ENCODE measurements around the gene ANO2. TPM values are rescaled to one million over a fixed set of nuclear protein-coding genes. Genes with fewer than 3 reads are reported as not detected.
A peak's percentile ranks its signal among the peaks of the same experiment; 100 is the strongest.

ANO2 gene
- total RNA-seq (2014; rRNA removed; shearing (Covaris generic)) = 3.3 and 4.6 TPM in 2 replicates
- 1.9 and 2.3 TPM in 2 replicates for polyA plus RNA-seq (2016; fragmentation: Nextera tagmentation; extraction: Ambion mirVana)
- long read RNA-seq = 0 reads

DNA sequence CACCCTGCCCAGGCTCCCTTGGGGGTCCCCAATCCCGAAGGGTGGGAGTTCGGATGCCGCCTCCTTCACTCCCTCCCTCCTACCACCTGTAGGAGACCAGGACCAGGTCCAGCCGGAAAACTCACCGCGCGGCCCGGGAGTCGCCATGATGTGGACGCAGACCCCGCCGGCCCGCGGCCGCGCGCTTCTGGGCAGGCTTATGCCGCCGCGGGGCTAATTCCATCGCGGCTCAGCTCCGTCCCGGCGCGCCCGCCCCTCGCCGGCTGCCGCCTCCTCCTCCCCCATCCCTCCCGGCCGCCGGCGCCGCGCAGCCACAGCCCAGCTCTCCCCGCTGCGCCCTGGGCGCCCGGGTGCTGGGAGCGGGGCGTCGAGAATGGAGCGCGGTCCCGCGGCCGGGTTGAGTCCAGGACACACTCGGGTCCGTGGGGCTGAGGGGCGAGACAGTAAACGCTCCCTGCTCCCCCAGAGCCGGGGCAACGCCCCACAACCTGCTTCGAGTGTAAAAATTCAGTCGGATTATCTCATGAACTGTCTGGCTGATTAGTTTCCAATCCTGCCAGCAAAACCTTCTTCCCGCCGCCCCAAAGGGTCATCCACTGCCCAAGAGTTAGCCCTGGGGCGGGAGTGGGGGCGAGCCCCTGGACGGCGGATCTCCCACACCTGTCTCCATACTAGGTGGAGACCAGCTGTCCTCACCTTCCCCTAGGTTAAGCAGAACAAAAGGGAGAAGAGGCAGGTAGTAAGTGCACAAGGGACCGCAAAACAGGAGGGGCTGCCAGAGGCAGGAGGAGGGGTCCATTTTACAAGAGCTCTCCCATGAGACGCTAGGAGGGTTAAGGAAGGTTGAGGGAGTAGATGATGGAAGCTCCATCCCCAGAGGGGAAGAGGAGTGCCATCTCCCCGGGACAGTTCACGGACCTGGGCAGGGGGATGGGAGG, at the start of gene ANO2:
TSS of gene ANO2 (minus strand) at position 189 of the 938 bp plus-strand sequence. CDS start at position 147, 42 bp downstream.
- H3K36me3 Mint-ChIP-seq (ENCODE audit: low read depth) = no peaks in the 10 kb centered on the region
- Histone ChIP-seq H3K9me2 (ENCODE audit: insufficient read depth) (no peaks in the 10 kb centered on the region), H3K4me2 (peak within 1 kb of the TSS; percentile 99), H3F3A (replicated peaks; ENCODE audit: low read depth) (no peaks in the 10 kb centered on the region), H3K36me3 (ENCODE audit: insufficient read depth) (no peaks in the 10 kb centered on the region), H4K20me1 (replicated peaks; ENCODE audit: insufficient read depth) (no peaks in the 10 kb centered on the region), H3K27me3 (ENCODE audit: insufficient read depth) (peaks cover 21% of the 10 kb centered on the region), H3K4me1 (ENCODE audit: insufficient read depth) (peaks cover 7% of the 10 kb centered on the region), H2AFZ (peak within 1 kb of the TSS; percentile 100), H3K27ac (ENCODE audit: low read depth) (no peak within 1 kb of the TSS), H3K79me2 (replicated peaks; ENCODE audit: insufficient read depth) (no peaks in the 10 kb centered on the region), H3K4me3 (peak within 1 kb of the TSS; percentile 96)
- peaks cover 23% of the 10 kb centered on the region for H3K27me3 Mint-ChIP-seq (ENCODE audit: insufficient read depth, low read depth, poor library complexity)
- H3K4me1 Mint-ChIP-seq = peaks cover 23% of the 10 kb centered on the region
- H3K27ac Mint-ChIP-seq = peak within 1 kb of the TSS; percentile 89; the same call in 1 of the 2 replicates
- no peaks in the 10 kb centered on the region for H3K9me3 Mint-ChIP-seq
- TF ChIP-seq NANOG (IDR thresholded peaks at IDR 0.05; ENCODE audit: borderline replicate concordance) (no peak), POLR2AphosphoS5 (IDR thresholded peaks at IDR 0.05; ENCODE audit: low read depth) (peak; percentile 48; the same call in 1 of the 2 replicates), CREB1 (CRISPR knock-in tag; IDR thresholded peaks at IDR 0.05; ENCODE audit: low read depth) (no peak), JUNB (IDR thresholded peaks at IDR 0.05; ENCODE audit: unreplicated experiment) (no peak)
- TF ChIP-seq, protein P1, sequence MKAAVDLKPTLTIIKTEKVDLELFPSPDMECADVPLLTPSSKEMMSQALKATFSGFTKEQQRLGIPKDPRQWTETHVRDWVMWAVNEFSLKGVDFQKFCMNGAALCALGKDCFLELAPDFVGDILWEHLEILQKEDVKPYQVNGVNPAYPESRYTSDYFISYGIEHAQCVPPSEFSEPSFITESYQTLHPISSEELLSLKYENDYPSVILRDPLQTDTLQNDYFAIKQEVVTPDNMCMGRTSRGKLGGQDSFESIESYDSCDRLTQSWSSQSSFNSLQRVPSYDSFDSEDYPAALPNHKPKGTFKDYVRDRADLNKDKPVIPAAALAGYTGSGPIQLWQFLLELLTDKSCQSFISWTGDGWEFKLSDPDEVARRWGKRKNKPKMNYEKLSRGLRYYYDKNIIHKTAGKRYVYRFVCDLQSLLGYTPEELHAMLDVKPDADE (IDR thresholded peaks at IDR 0.05) = no peak
- TF ChIP-seq, protein P2, sequence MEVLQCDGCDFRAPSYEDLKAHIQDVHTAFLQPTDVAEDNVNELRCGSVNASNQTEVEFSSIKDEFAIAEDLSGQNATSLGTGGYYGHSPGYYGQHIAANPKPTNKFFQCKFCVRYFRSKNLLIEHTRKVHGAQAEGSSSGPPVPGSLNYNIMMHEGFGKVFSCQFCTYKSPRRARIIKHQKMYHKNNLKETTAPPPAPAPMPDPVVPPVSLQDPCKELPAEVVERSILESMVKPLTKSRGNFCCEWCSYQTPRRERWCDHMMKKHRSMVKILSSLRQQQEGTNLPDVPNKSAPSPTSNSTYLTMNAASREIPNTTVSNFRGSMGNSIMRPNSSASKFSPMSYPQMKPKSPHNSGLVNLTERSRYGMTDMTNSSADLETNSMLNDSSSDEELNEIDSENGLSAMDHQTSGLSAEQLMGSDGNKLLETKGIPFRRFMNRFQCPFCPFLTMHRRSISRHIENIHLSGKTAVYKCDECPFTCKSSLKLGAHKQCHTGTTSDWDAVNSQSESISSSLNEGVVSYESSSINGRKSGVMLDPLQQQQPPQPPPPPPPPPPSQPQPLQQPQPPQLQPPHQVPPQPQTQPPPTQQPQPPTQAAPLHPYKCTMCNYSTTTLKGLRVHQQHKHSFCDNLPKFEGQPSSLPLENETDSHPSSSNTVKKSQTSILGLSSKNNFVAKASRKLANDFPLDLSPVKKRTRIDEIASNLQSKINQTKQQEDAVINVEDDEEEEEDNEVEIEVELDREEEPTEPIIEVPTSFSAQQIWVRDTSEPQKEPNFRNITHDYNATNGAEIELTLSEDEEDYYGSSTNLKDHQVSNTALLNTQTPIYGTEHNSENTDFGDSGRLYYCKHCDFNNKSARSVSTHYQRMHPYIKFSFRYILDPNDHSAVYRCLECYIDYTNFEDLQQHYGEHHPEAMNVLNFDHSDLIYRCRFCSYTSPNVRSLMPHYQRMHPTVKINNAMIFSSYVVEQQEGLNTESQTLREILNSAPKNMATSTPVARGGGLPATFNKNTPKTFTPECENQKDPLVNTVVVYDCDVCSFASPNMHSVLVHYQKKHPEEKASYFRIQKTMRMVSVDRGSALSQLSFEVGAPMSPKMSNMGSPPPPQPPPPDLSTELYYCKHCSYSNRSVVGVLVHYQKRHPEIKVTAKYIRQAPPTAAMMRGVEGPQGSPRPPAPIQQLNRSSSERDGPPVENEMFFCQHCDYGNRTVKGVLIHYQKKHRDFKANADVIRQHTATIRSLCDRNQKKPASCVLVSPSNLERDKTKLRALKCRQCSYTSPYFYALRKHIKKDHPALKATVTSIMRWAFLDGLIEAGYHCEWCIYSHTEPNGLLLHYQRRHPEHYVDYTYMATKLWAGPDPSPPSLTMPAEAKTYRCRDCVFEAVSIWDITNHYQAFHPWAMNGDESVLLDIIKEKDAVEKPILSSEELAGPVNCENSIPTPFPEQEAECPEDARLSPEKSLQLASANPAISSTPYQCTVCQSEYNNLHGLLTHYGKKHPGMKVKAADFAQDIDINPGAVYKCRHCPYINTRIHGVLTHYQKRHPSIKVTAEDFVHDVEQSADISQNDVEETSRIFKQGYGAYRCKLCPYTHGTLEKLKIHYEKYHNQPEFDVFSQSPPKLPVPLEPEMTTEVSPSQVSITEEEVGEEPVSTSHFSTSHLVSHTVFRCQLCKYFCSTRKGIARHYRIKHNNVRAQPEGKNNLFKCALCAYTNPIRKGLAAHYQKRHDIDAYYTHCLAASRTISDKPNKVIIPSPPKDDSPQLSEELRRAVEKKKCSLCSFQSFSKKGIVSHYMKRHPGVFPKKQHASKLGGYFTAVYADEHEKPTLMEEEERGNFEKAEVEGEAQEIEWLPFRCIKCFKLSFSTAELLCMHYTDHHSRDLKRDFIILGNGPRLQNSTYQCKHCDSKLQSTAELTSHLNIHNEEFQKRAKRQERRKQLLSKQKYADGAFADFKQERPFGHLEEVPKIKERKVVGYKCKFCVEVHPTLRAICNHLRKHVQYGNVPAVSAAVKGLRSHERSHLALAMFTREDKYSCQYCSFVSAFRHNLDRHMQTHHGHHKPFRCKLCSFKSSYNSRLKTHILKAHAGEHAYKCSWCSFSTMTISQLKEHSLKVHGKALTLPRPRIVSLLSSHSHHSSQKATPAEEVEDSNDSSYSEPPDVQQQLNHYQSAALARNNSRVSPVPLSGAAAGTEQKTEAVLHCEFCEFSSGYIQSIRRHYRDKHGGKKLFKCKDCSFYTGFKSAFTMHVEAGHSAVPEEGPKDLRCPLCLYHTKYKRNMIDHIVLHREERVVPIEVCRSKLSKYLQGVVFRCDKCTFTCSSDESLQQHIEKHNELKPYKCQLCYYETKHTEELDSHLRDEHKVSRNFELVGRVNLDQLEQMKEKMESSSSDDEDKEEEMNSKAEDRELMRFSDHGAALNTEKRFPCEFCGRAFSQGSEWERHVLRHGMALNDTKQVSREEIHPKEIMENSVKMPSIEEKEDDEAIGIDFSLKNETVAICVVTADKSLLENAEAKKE (CRISPR knock-in tag; IDR thresholded peaks at IDR 0.05) = no peak
- TF ChIP-seq, protein P3, sequence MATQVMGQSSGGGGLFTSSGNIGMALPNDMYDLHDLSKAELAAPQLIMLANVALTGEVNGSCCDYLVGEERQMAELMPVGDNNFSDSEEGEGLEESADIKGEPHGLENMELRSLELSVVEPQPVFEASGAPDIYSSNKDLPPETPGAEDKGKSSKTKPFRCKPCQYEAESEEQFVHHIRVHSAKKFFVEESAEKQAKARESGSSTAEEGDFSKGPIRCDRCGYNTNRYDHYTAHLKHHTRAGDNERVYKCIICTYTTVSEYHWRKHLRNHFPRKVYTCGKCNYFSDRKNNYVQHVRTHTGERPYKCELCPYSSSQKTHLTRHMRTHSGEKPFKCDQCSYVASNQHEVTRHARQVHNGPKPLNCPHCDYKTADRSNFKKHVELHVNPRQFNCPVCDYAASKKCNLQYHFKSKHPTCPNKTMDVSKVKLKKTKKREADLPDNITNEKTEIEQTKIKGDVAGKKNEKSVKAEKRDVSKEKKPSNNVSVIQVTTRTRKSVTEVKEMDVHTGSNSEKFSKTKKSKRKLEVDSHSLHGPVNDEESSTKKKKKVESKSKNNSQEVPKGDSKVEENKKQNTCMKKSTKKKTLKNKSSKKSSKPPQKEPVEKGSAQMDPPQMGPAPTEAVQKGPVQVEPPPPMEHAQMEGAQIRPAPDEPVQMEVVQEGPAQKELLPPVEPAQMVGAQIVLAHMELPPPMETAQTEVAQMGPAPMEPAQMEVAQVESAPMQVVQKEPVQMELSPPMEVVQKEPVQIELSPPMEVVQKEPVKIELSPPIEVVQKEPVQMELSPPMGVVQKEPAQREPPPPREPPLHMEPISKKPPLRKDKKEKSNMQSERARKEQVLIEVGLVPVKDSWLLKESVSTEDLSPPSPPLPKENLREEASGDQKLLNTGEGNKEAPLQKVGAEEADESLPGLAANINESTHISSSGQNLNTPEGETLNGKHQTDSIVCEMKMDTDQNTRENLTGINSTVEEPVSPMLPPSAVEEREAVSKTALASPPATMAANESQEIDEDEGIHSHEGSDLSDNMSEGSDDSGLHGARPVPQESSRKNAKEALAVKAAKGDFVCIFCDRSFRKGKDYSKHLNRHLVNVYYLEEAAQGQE (IDR thresholded peaks at IDR 0.05; ENCODE audit: unreplicated experiment) = no peak
- DNase-seq (ENCODE audit: low spot score) = peak; percentile 82
- ATAC-seq = peak; percentile 93
- peak within 1 kb of the TSS; percentile 90 for H3K4me3 Mint-ChIP-seq

Measured in GM23338 (cell line).